SK-N-SH (cell line): ENCODE results near the gene NBDY. TPM values are rescaled to one million over a fixed set of nuclear protein-coding genes. Genes with fewer than 3 reads are reported as not detected.

Experiments
- CTCF ChIA-PET: fragments of 300-600, 350-600 bp; formaldehyde crosslinking; extraction: SDS; loops from one replicate; lab custom pipeline; 2021; lab: Yijun Ruan, JAX
- POLR2A ChIA-PET: fragments of 350-600 bp; sonication (Branson Sonifier 250); formaldehyde crosslinking; extraction: SDS; loops from one replicate; lab custom pipeline; 2020; ENCODE audit warnings: antibody characterized with exemption, inconsistent platforms; lab: Yijun Ruan, JAX
- DNase-seq: peaks from one replicate; pipeline ENCODE4 v3.0.0; 2012
- H2AFZ ChIP-seq: fragments of 200-600 bp; sonication (generic); 2 replicates; pipeline ENCODE4 v1.8.1; 2016; ENCODE audit warnings: antibody characterized with exemption, mild to moderate bottlenecking, low read depth
- H3F3A ChIP-seq: fragments of 200-600 bp; sonication (generic); replicated peaks from 2 replicates; pipeline ENCODE3; 2016; ENCODE audit warnings: antibody characterized with exemption, mild to moderate bottlenecking; ENCODE audit not compliant: insufficient read depth
- H3K27ac ChIP-seq, 2 experiments: fragments of 200-500 bp in 1 of 2; fragments of 200-600 bp in 1 of 2; sonication (Bioruptor generic) in 1 of 2; sonication (generic), shearing (Covaris generic) in 1 of 2; 2 replicates each; pipeline versions ENCODE4 v1.5.1 to v1.6.1; 2014 to 2016; ENCODE audit warnings: low read depth in 2 of 2, inconsistent platforms in 1 of 2, low read length in 1 of 2, mild to moderate bottlenecking in 1 of 2, mixed read lengths in 1 of 2
- H3K27me3 ChIP-seq: fragments of 200-600 bp; sonication (generic), shearing (Covaris generic); 2 replicates; pipeline ENCODE4 v1.6.1; 2016; ENCODE audit warnings: mixed run types; ENCODE audit not compliant: insufficient read depth
- H3K36me3 ChIP-seq, 2 experiments: fragments of 200-500 bp in 1 of 2; fragments of 200-600 bp in 1 of 2; sonication (Bioruptor generic) in 1 of 2; sonication (generic) in 1 of 2; replicated peaks in 1 of 2; 2 replicates each; pipeline versions ENCODE3 to v1.5.1; 2014 to 2016; ENCODE audit warnings: low read length in 1 of 2, mild to moderate bottlenecking in 1 of 2; ENCODE audit not compliant: insufficient read depth in 2 of 2, control insufficient read depth in 1 of 2
- H3K4me1 ChIP-seq, 2 experiments: fragments of 200-500 bp in 1 of 2; fragments of 200-600 bp in 1 of 2; sonication (Bioruptor generic) in 1 of 2; sonication (generic), shearing (Covaris generic) in 1 of 2; 2 replicates each; pipeline versions ENCODE4 v1.5.1 to v1.6.1; 2014 to 2016; ENCODE audit warnings: low read depth in 1 of 2, low read length in 1 of 2, mixed run types in 1 of 2; ENCODE audit not compliant: insufficient read depth in 2 of 2, control insufficient read depth in 1 of 2
- H3K4me2 ChIP-seq: fragments of 200-600 bp; sonication (generic), shearing (Covaris generic); 2 replicates; pipeline ENCODE4 v1.6.1; 2017; ENCODE audit warnings: mixed run types
- H3K4me3 ChIP-seq, 2 experiments: fragments of 200-500 bp in 1 of 2; fragments of 200-600 bp in 1 of 2; sonication (Bioruptor generic) in 1 of 2; sonication (generic), shearing (Covaris generic) in 1 of 2; 2 replicates each; pipeline versions ENCODE4 v1.5.1 to v1.8.1; 2014 to 2016; ENCODE audit warnings: low read depth in 2 of 2, inconsistent platforms in 1 of 2, low read length in 1 of 2, mild to moderate bottlenecking in 1 of 2, mixed read lengths in 1 of 2, moderate library complexity in 1 of 2
- H3K79me2 ChIP-seq: fragments of 200-600 bp; sonication (generic); 2 replicates; pipeline ENCODE4 v1.8.1; 2017; ENCODE audit warnings: mild to moderate bottlenecking; ENCODE audit not compliant: insufficient read depth
- H3K9ac ChIP-seq: fragments of 200-600 bp; sonication (generic); 2 replicates; pipeline ENCODE4 v1.6.1; 2017; ENCODE audit warnings: mixed run types
- H3K9me2 ChIP-seq: fragments of 200-600 bp; sonication (generic); 2 replicates; pipeline ENCODE4 v1.6.1; 2017; ENCODE audit warnings: mixed run types
- H3K9me3 ChIP-seq: fragments of 200-600 bp; sonication (generic); 2 replicates; pipeline ENCODE4 v1.6.1; 2017; ENCODE audit warnings: mixed run types, mild to moderate bottlenecking, moderate library complexity
- H4K20me1 ChIP-seq: fragments of 200-600 bp; sonication (generic); 2 replicates; pipeline ENCODE4 v1.6.1; 2017; ENCODE audit warnings: mild to moderate bottlenecking, mixed run types; ENCODE audit not compliant: insufficient read depth
- CHD2 ChIP-seq: fragments of 150-350 bp; IDR thresholded peaks from 2 replicates; pipeline ENCODE4 v1.6.1; 2018; ENCODE audit warnings: low read length; ENCODE audit not compliant: partially characterized antibody
- EP300 ChIP-seq, 2 experiments: IDR thresholded peaks; 2 replicates each; pipeline versions ENCODE4 v1.4.0 to v1.6.1; 2012; ENCODE audit warnings: borderline replicate concordance in 1 of 2, low read depth in 1 of 2, low read length in 1 of 2
- FOXJ3 ChIP-seq: sonication (generic); formaldehyde crosslinking; IDR thresholded peaks from 2 replicates; pipeline ENCODE4 v1.5.1; 2020; ENCODE audit warnings: mild to moderate bottlenecking, missing genetic modification reagents
- FOXM1 ChIP-seq: IDR thresholded peaks from 2 replicates; pipeline ENCODE4 v1.4.0; 2012; ENCODE audit warnings: low read depth, mild to moderate bottlenecking
- GABPA ChIP-seq: IDR thresholded peaks from 2 replicates; pipeline ENCODE4 v1.4.0; 2012; ENCODE audit warnings: low read depth, mild to moderate bottlenecking
- IRF3 ChIP-seq: fragments of 150-350 bp; IDR thresholded peaks from 2 replicates; pipeline ENCODE4 v1.6.1; 2016; ENCODE audit warnings: mild to moderate bottlenecking, low read depth, low read length
- JUND ChIP-seq: IDR thresholded peaks from 2 replicates; pipeline ENCODE4 v1.4.0; 2012
- NRF1 ChIP-seq: IDR thresholded peaks from 2 replicates; pipeline ENCODE4 v1.6.1; 2012; ENCODE audit warnings: low read depth, mild to moderate bottlenecking, low read length
- PBX3 ChIP-seq: IDR thresholded peaks from 2 replicates; pipeline ENCODE4; 2012
- POLR2AphosphoS5 ChIP-seq: IDR thresholded peaks from 2 replicates; pipeline ENCODE4 v1.6.1; 2012; ENCODE audit warnings: low read depth, low read length
- RCOR1 ChIP-seq: fragments of 150-350 bp; IDR thresholded peaks from 2 replicates; pipeline ENCODE4 v1.6.1; 2017; ENCODE audit warnings: antibody characterized with exemption, low read length
- RXRA ChIP-seq: IDR thresholded peaks from 2 replicates; pipeline ENCODE4 v1.4.0; 2012; ENCODE audit warnings: low read depth, mild to moderate bottlenecking, borderline replicate concordance
- TAF1 ChIP-seq: IDR thresholded peaks from 2 replicates; pipeline ENCODE4 v1.6.1; 2012; ENCODE audit warnings: low read depth, mild to moderate bottlenecking, low read length, moderate library complexity, borderline replicate concordance
- TCF12 ChIP-seq: IDR thresholded peaks from 2 replicates; pipeline ENCODE4 v1.4.0; 2012
- TEAD4 ChIP-seq: IDR thresholded peaks from 2 replicates; pipeline ENCODE4 v1.4.0; 2012; ENCODE audit warnings: mild to moderate bottlenecking, borderline replicate concordance; ENCODE audit not compliant: insufficient read depth
- USF1 ChIP-seq: IDR thresholded peaks from 2 replicates; pipeline ENCODE4 v1.4.0; 2012; ENCODE audit warnings: low read depth, borderline replicate concordance
- YY1 ChIP-seq: IDR thresholded peaks from 2 replicates; pipeline ENCODE4 v1.4.0; 2012; ENCODE audit warnings: low read depth, mild to moderate bottlenecking
- WGBS: methylation state at CpG from one replicate; pipeline ENCODE4 v1.1.6; 2017; ENCODE audit warnings: low lambda C conversion rate; 5-methylcytosine and 5-hydroxymethylcytosine counted together
- polyA plus RNA-seq, 3 experiments: library from polyadenylated mRNA; depleted of rRNA; stranded (reverse); fragments of >200 nt; gene quantifications; 2 replicates each; pipeline ENCODE4 v1.2.3, GENCODE V29; 2012

The NBDY gene
- polyA plus RNA-seq, 1 of the 3 experiments (the other 2 are of a cell fraction): 68.2 TPM

- no peaks in the 10 kb centered on the region; the same call in 1 of the 2 replicates for H3K79me2 ChIP-seq
- H3F3A ChIP-seq: peaks cover 8% of the 10 kb centered on the region
- no peaks in the 10 kb centered on the region for H3K9me3 ChIP-seq
- H3K27ac ChIP-seq: no peak overlapping the region
- no peak for DNase-seq
- POLR2A ChIA-PET: no interaction called here
- peaks cover 0 to 3% of the 10 kb centered on the region in 2 experiments for H3K36me3 ChIP-seq
- H3K27me3 ChIP-seq: no peaks in the 10 kb centered on the region
- 69% methylated on average over 5 of the region's 5 CpGs for WGBS
- no peak for TF ChIP-seq POLR2AphosphoS5
- no peak for TF ChIP-seq TEAD4
- TF ChIP-seq TCF12: no peak
- no peak for TF ChIP-seq GABPA
- no peak for TF ChIP-seq NRF1
- no peak for TF ChIP-seq IRF3
- TF ChIP-seq FOXJ3: no peak
- TF ChIP-seq CHD2: no peak
- TF ChIP-seq YY1: no peak
- CTCF ChIA-PET: interaction anchor here (0.6 kb wide), 1 partner anchor 217 kb away, joined by 3 read pairs; no protein-coding TSS in a partner anchor
- H3K4me3 ChIP-seq: no peak overlapping the region
- H3K9ac ChIP-seq: no peak overlapping the region
- peaks cover 5% of the 10 kb centered on the region for H4K20me1 ChIP-seq
- H3K9me2 ChIP-seq: no peaks in the 10 kb centered on the region
- H3K4me2 ChIP-seq: no peak overlapping the region
- H3K4me1 ChIP-seq: peaks cover 0 to 12% of the 10 kb centered on the region in 2 experiments; a peak in 1 of 4 replicates
- H2AFZ ChIP-seq: no peak overlapping the region
Measured at GRCh38 chrX:56761167-56761566, 32.1 kb downstream of the NBDY start.

- no peak overlapping the region for H3K27ac ChIP-seq
- WGBS: 89% methylated on average over 3 of the region's 3 CpGs
- DNase-seq: no peak
- no peaks in the 10 kb centered on the region for H3K79me2 ChIP-seq
- no peak for TF ChIP-seq POLR2AphosphoS5
- no peak for TF ChIP-seq EP300 (IDR thresholded peaks at IDR 0.05; ENCODE audit: borderline replicate concordance in 1 of 2, low read depth in 1 of 2, low read length in 1 of 2)
- no peak for TF ChIP-seq TAF1
- no peak for TF ChIP-seq USF1
- no peak for TF ChIP-seq RCOR1
- TF ChIP-seq JUND: no peak
- no peak for TF ChIP-seq PBX3
- no peak for TF ChIP-seq RXRA
- TF ChIP-seq TEAD4: no peak
- no peak for TF ChIP-seq FOXM1
- TF ChIP-seq, all 33 proteins: peak for 0
- H2AFZ ChIP-seq: no peak overlapping the region
- no peaks in the 10 kb centered on the region for H3K27me3 ChIP-seq
- peaks cover 0 to 3% of the 10 kb centered on the region in 2 experiments for H3K36me3 ChIP-seq
- H3K4me3 ChIP-seq: no peak overlapping the region
- POLR2A ChIA-PET: no interaction called here
- H3K9ac ChIP-seq: no peak overlapping the region
- H3F3A ChIP-seq: peaks cover 8% of the 10 kb centered on the region
- CTCF ChIA-PET: no interaction called here
- H3K4me1 ChIP-seq: peaks cover 0 to 15% of the 10 kb centered on the region in 2 experiments; a peak in 1 of 4 replicates
- no peak overlapping the region for H3K4me2 ChIP-seq
- peaks cover 5% of the 10 kb centered on the region for H4K20me1 ChIP-seq
- no peaks in the 10 kb centered on the region for H3K9me3 ChIP-seq
- no peaks in the 10 kb centered on the region for H3K9me2 ChIP-seq
Measured at GRCh38 chrX:56762220-56762619, 33.2 kb downstream of the NBDY start.
